BLaER1 (cell line): Measurements from ENCODE around the gene RBM33.

ENCODE experiments used
- H3K27ac ChIP-seq: shearing (Covaris generic); formaldehyde crosslinking; 2 replicates; pipeline ENCODE4 v1.8.1; 2022
- H3K27me3 ChIP-seq: shearing (Covaris generic); formaldehyde crosslinking; 2 replicates; pipeline ENCODE4 v1.8.1; 2022
- H3K36me3 ChIP-seq: shearing (Covaris generic); formaldehyde crosslinking; 2 replicates; pipeline ENCODE4 v1.8.1; 2022
- H3K4me1 ChIP-seq: shearing (Covaris generic); formaldehyde crosslinking; 2 replicates; pipeline ENCODE4 v1.8.1; 2022
- H3K4me2 ChIP-seq: shearing (Covaris generic); formaldehyde crosslinking; 2 replicates; pipeline ENCODE4 v1.8.1; 2022
- H3K4me3 ChIP-seq: shearing (Covaris generic); formaldehyde crosslinking; 2 replicates; pipeline ENCODE4 v1.8.1; 2022
- H3K9ac ChIP-seq: shearing (Covaris generic); formaldehyde crosslinking; 2 replicates; pipeline ENCODE4 v1.8.1; 2022
- H3K9me3 ChIP-seq: shearing (Covaris generic); formaldehyde crosslinking; 2 replicates; pipeline ENCODE4 v1.8.1; 2022
- H4K20me1 ChIP-seq: shearing (Covaris generic); formaldehyde crosslinking; 2 replicates; pipeline ENCODE4 v1.8.1; 2022
- Cebpa-rat ChIP-seq: shearing (Covaris generic); IDR thresholded peaks from 2 replicates; pipeline ENCODE4 v1.8.1; 2022

RBM33 gene

DNA sequence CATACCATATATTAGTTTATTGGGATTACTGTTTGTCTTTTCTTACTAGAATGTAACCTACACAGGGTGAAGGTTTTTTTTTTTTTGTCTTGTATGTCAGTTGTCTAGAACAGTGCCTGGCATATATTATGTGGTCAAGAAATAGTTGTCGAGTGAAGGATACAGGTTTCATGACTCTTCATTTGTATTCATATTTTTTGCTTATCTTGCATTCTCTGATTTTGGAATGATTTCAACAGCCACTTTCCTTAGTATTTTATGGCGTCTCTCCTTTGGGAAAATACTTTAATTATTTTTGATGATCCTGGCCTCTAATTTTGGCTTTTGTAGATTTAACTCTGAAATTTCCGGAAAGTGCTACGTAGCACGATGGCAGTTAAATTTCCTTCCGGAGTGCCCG is 12.4 kb downstream of the RBM33 start:
- peaks cover 33% of the 10 kb centered on the region for H3K9me3 ChIP-seq
- H3K4me3 ChIP-seq, result no peak overlapping the region
- no peak overlapping the region for H3K4me2 ChIP-seq
- no peak for TF ChIP-seq Cebpa-rat
- no peaks in the 10 kb centered on the region for H3K4me1 ChIP-seq
- H3K36me3 ChIP-seq, result peaks cover 52% of the 10 kb centered on the region
- H3K27ac ChIP-seq, result no peak overlapping the region
- H3K27me3 ChIP-seq, result no peaks in the 10 kb centered on the region
- H4K20me1 ChIP-seq, result peaks cover 100% of the 10 kb centered on the region
- no peak overlapping the region for H3K9ac ChIP-seq

DNA sequence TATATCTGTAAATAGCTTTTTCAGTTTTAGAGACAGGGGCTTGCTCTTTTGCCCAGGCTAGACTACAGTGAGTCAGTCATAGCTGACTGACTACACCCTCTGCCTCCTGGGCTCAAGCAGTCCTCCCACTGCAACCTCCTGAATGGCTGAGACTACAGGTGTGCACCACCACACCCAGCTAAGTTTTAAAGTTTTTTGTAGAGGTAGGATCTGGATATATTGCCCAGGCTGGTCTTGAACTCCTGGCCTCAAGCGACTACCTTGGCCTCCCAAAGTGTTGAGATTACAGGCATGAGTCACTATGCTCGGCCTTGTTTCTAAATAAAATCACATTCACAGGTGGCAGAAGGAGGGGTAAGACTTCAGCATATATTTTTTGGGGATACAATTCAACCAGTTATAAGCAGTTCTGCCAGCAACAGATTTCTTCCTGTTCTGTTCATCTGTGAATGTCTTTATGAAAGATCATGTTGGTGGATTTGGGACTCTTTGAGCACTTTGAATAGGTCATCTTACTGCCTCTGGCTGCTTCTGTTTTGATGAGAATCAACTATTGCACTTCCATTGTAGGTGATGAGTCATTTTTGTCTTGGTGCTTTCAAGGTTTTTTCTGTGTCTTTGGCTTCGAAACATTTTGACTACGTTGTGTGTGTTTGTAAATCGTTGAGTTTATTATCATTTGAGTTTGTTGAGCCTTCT is 15.7 kb downstream of the RBM33 start:
- Histone ChIP-seq H3K9me3 (peaks cover 33% of the 10 kb centered on the region), H4K20me1 (peaks cover 100% of the 10 kb centered on the region), H3K36me3 (peaks cover 58% of the 10 kb centered on the region), H3K27ac (no peak overlapping the region), H3K9ac (no peak overlapping the region), H3K4me3 (no peak overlapping the region), H3K4me1 (no peaks in the 10 kb centered on the region), H3K27me3 (no peaks in the 10 kb centered on the region), H3K4me2 (no peak overlapping the region)
- TF ChIP-seq Cebpa-rat, result no peak

DNA sequence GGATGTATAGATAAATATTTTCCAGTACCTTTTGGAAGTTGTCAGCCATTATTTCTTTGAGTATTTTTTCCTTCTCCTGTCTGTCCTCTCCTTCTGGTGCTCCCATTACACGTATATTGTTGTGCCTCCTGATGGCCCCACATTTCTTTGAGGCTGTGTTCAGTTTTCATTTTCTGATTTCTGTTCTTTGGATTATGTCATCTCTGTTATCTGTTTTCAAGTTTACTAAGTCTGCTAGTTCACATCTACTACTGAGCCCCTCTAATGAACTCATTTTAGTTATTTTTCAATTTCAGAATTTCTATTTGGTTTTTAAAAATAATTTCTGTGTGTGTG is 16.3 kb downstream of the RBM33 start:
- no peaks in the 10 kb centered on the region for H3K4me1 ChIP-seq
- no peaks in the 10 kb centered on the region for H3K27me3 ChIP-seq
- H3K9me3 ChIP-seq, result peaks cover 33% of the 10 kb centered on the region
- no peak for TF ChIP-seq Cebpa-rat
- H3K27ac ChIP-seq, result no peak overlapping the region
- peaks cover 59% of the 10 kb centered on the region for H3K36me3 ChIP-seq
- no peak overlapping the region for H3K9ac ChIP-seq
- H3K4me2 ChIP-seq, result no peak overlapping the region
- H4K20me1 ChIP-seq, result peaks cover 100% of the 10 kb centered on the region
- H3K4me3 ChIP-seq, result no peak overlapping the region

DNA sequence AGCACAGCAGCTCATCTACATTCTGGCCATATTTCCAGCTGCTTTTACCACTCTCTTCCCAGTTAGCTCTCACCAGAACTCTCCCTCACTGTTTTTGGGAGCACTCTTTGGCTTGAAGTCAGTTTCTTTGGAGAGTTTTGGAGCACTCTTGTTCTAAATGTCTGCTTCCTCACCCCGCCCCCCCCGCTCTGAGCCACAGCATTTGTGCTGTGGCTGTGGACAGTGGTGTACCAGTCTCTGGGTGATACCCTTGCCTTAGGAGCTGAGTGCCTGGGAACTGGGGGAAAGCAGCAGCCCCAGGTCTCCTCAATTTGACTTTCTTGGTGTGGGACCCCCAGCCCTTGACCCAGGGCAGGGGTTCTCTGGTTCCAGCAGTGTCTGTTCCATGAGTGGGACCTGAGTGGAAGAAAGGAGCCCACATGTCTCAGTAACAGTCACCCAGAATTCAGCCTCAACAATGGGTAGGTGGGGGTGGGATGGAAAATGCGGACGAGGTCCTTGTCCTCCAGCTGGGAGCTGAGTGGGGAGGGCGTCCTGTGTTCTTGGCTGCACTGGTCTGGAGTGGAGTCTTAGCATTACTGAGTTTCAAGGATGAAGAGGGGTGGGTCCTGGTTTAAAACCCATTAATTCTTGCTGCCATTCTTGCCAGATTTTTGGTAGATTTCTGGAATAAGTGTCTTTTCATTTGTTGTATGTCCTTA is 18.0 kb downstream of the RBM33 start:
- peaks cover 13% of the 10 kb centered on the region for H3K4me1 ChIP-seq
- no peak overlapping the region for H3K9ac ChIP-seq
- H3K36me3 ChIP-seq, result peaks cover 64% of the 10 kb centered on the region
- H3K4me3 ChIP-seq, result no peak overlapping the region
- H3K27me3 ChIP-seq, result no peaks in the 10 kb centered on the region
- TF ChIP-seq Cebpa-rat, result no peak
- H3K27ac ChIP-seq, result no peak overlapping the region
- no peak overlapping the region for H3K4me2 ChIP-seq
- H3K9me3 ChIP-seq, result peaks cover 33% of the 10 kb centered on the region
- peaks cover 100% of the 10 kb centered on the region for H4K20me1 ChIP-seq

DNA sequence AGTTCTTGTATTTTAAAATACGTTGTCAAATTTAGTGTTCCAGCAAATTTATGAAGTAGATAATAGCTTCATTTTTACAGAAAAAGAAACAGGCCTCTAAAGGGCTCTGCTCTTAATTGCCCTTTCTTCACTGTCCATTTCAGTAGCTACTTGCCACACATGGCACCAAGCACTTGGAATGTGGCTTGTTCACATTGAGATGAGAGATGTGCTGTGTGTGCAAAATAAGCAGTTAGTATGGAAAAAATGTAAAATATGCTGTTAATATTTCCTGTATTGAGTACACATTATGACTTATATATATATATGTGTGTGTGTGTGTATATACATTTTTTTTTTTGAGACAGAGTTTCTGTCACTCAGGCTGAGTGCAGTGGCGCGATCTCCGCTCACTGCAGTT is 19.5 kb downstream of the RBM33 start:
- TF ChIP-seq Cebpa-rat, result no peak
- no peak overlapping the region for H3K4me3 ChIP-seq
- peaks cover 100% of the 10 kb centered on the region for H4K20me1 ChIP-seq
- no peaks in the 10 kb centered on the region for H3K27me3 ChIP-seq
- peaks cover 15% of the 10 kb centered on the region for H3K4me1 ChIP-seq
- H3K27ac ChIP-seq, result no peak overlapping the region
- peaks cover 66% of the 10 kb centered on the region for H3K36me3 ChIP-seq
- H3K9ac ChIP-seq, result no peak overlapping the region
- no peak overlapping the region for H3K4me2 ChIP-seq
- H3K9me3 ChIP-seq, result peaks cover 23% of the 10 kb centered on the region

DNA sequence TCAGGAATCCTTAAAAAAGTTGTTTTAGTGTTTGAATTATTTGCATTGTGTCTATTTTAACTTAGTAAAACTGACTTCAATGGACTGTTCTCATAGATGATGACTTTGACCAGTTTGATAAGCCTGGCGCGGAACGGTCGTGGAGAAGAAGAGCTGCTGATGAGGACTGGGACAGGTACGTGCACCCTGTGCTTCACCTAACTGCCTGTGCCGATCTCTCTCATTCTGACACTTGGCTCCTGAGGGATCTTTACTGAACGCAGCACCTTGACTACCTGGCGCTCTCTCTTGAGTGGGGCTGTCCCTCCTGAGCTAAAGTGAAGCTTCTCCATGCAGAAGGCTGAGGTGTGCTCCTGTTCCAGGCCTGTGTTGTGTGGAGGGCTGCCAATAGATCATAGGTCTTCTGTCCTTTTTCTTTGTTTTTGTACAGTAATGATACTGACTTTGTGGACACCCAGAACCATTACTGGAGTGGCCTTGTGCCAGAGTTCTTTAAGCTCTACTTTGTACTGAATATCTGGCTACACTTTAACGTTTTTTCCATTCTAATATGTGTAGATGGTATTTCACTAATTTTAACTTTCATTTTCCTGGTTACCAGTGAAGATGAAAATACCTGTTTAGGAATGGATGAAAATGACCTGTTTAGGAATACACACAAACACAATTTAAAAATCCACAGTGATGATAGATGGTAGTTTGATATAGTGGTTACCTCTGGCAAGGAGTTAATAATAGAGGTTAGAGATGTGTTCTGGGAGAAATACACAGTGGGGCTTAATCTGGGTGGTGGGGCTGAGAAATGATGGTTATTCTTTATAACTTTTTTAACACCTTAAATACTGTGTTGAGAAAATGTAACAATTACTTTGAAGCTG is 20.9 kb downstream of the RBM33 start:
- Histone ChIP-seq H3K4me2 (no peak overlapping the region), H3K9ac (no peak overlapping the region), H3K36me3 (peaks cover 68% of the 10 kb centered on the region), H3K9me3 (peaks cover 12% of the 10 kb centered on the region), H3K4me3 (no peak overlapping the region), H3K27me3 (no peaks in the 10 kb centered on the region), H3K27ac (no peak overlapping the region), H3K4me1 (peaks cover 26% of the 10 kb centered on the region), H4K20me1 (peaks cover 100% of the 10 kb centered on the region)
- TF ChIP-seq Cebpa-rat, result no peak

DNA sequence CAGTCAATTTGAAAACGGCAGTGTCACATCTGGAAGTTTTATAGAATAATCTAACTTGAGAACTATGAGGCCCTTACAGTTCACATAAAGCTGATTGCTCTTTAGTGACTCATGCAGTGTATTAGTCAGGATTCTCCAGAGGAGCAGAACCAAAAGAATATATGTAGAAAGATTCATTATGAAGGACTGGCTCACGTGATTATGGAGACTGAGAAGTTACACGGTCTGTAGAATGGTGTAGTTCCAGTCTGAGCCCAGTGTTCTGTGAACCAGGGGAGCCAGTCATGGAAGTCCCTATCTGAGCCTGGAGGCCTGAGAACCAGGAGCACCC is 21.5 kb downstream of the RBM33 start:
- Histone ChIP-seq H3K27ac (no peak overlapping the region), H3K27me3 (no peaks in the 10 kb centered on the region), H3K4me3 (no peak overlapping the region), H3K9ac (no peak overlapping the region), H3K4me2 (no peak overlapping the region), H3K36me3 (peaks cover 66% of the 10 kb centered on the region), H3K9me3 (peaks cover 6% of the 10 kb centered on the region), H4K20me1 (peaks cover 100% of the 10 kb centered on the region), H3K4me1 (peaks cover 29% of the 10 kb centered on the region)
- TF ChIP-seq Cebpa-rat, result no peak

DNA sequence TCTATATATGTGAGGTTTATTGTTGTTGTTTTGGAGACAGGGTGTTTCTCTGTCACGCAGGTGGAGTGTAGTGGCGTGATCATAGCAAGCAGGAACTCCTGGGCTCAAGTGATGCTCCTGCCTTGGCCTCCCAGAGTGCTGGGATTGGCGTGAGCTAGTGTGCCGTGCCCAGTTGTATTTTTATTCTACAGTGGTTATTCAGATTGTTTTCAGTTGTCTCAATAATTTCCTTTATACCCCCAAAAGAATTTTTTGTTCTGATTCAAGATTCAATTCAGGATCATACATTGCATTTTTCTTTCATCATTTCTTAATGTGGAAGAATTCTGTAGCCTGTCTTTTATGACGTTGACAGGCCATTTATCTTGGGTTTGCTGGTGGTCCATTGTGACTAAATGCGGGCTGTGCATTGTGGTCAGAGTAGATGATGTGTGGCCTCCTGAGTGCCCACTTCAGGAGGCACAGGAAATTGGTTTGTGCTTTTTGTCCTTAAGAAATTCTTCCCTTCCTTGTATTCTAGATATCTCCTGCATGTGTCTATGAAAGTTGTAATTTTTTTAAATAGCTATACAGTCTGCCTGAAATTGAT is 22.9 kb downstream of the RBM33 start:
- no peak overlapping the region for H3K4me2 ChIP-seq
- peaks cover 53% of the 10 kb centered on the region for H3K36me3 ChIP-seq
- no peak for TF ChIP-seq Cebpa-rat
- no peak overlapping the region for H3K9ac ChIP-seq
- no peaks in the 10 kb centered on the region for H3K27me3 ChIP-seq
- no peak overlapping the region for H3K4me3 ChIP-seq
- peaks cover 29% of the 10 kb centered on the region for H3K4me1 ChIP-seq
- H3K27ac ChIP-seq, result no peak overlapping the region
- peaks cover 100% of the 10 kb centered on the region for H4K20me1 ChIP-seq
- no peaks in the 10 kb centered on the region for H3K9me3 ChIP-seq

DNA sequence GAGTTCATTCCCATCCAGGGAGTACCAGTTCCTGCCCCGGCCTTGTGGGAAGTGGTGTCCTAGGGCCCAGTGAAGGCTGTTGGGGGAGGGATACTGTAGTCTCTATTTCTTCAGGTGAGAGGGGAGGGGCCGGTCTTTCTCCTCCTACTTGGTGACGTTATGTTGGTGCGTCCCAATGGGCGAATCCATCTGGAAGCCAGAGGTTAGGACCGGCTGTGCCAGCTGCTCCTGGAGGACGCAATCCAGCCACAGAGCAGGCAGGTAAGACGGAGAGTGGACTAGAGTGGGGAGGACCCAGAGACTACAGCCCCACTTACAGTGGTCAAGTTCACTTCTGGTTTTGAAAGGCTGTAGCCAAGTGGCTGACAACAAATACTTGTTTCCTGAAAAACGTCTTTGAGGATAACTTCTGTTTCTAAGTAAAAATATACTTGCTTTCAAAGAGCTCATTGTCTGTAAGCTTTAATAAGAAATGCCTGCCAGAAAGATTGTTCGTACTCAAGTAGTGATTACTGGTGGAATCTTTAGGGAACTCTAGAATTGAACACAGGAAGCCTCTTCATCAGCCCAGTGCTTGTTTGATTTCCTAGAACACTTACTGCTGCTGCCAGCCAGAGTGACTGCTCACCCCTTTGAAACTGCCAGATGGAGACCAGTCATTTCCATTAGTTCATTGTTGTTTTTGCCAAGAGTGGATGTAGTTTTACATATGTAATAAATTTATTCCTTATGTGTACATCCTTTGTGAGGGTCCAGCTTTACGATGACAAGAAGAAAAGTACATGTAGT is 25.4 kb downstream of the RBM33 start:
- H3K9me3 ChIP-seq, result no peaks in the 10 kb centered on the region
- TF ChIP-seq Cebpa-rat, result no peak
- H3K36me3 ChIP-seq, result peaks cover 54% of the 10 kb centered on the region
- no peak overlapping the region for H3K4me2 ChIP-seq
- no peaks in the 10 kb centered on the region for H3K27me3 ChIP-seq
- peaks cover 36% of the 10 kb centered on the region for H3K4me1 ChIP-seq
- no peak overlapping the region for H3K4me3 ChIP-seq
- H3K27ac ChIP-seq, result no peak overlapping the region
- H3K9ac ChIP-seq, result no peak overlapping the region
- H4K20me1 ChIP-seq, result peaks cover 94% of the 10 kb centered on the region
